ENCODE results near the gene MRPL36. TPM values are rescaled to one million over a fixed set of nuclear protein-coding genes. Genes with fewer than 3 reads are reported as not detected.
"Not testable (repeated sequence)": the region's sequence is repeated elsewhere in the genome, so short reads cannot be mapped to it uniquely, and the experiment has no call there.

The MRPL36 gene
- polyA plus RNA-seq, 1 donor (not counting 4 experiments of a cell fraction or from before 2014, with no cell fraction given) = 121 TPM

DNA sequence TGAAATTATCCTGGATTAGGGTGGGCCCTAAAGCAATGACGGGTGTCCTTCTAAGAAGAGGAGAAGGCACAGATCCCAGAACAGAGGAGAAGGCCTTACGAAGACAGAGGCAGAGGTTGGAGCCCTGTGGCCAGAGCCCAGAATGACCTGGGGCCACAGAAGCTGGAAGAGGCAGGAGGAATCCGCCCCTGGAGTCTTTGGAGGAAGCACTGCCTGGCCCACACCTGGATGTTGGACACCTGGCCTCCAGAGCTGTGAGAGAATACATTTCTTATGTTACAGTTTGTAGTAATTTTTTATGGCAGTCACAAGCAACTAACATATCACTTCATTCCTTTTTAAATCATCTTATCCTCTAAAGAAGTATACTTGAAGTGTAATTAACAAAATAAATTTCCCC, 8.5 kb downstream of the MRPL36 start:
- TF ChIP-seq EZH2 (IDR thresholded peaks at IDR 0.05; ENCODE audit: low read length) = no peak
- TF ChIP-seq, protein P1, sequence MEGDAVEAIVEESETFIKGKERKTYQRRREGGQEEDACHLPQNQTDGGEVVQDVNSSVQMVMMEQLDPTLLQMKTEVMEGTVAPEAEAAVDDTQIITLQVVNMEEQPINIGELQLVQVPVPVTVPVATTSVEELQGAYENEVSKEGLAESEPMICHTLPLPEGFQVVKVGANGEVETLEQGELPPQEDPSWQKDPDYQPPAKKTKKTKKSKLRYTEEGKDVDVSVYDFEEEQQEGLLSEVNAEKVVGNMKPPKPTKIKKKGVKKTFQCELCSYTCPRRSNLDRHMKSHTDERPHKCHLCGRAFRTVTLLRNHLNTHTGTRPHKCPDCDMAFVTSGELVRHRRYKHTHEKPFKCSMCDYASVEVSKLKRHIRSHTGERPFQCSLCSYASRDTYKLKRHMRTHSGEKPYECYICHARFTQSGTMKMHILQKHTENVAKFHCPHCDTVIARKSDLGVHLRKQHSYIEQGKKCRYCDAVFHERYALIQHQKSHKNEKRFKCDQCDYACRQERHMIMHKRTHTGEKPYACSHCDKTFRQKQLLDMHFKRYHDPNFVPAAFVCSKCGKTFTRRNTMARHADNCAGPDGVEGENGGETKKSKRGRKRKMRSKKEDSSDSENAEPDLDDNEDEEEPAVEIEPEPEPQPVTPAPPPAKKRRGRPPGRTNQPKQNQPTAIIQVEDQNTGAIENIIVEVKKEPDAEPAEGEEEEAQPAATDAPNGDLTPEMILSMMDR (optimal IDR thresholded peaks at IDR 0.05 in 1 of 3, IDR thresholded peaks at IDR 0.05 in 1 of 3, conservative IDR thresholded peaks at IDR 0.05 in 1 of 3; ENCODE audit: extremely low read depth in 1 of 3, insufficient read depth in 2 of 3, low read length in 3 of 3) = no peak
- no peak overlapping the region for H3K9ac ChIP-seq (ENCODE audit: control insufficient read depth, extremely low read depth, insufficient read depth, low read length)

DNA sequence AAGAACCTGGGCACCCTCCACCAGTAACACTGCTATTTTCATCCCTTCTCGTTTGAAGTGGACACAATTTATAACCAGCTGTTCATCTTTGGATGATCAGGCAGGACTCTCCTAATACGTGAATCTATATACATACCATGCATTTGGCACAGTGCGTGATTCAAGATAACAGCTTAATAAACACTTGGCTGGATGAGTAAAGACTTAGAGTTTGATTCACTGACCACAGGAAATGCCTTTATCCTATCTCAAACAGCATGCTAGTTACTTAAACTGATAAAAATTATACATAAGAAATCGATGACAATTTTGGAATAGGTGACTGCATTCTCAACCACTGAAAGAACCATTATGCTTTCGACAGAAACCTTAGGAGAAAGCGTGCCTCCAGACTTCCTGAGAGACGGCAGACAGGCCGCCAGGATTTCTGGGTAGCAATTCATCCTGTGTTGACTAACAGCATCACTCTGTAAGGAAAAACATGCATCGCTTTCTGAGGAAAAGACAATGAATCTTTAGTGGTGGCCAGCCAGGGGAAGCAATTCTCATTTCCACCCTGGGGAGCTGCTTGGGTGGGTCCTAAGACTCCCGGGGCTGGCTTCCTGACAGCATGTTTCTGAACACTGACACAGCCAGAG, 9.7 kb downstream of the MRPL36 start:
- FAIRE-seq (peak; percentile 84), DNase-seq (ENCODE audit: low read depth, low spot score) (peak; percentile 65)
- H3K27me3 ChIP-seq (ENCODE audit: control insufficient read depth, extremely low read depth, insufficient read depth, low read length) = no peaks in the 10 kb centered on the region
- no peak for TF ChIP-seq EZH2 (IDR thresholded peaks at IDR 0.05; ENCODE audit: low read length)
- TF ChIP-seq, protein P1 (optimal IDR thresholded peaks at IDR 0.05 in 1 of 3, IDR thresholded peaks at IDR 0.05 in 1 of 3, conservative IDR thresholded peaks at IDR 0.05 in 1 of 3; ENCODE audit: extremely low read depth in 1 of 3, insufficient read depth in 2 of 3, low read length in 3 of 3) = no peak
- H4K20me1 ChIP-seq (ENCODE audit: control insufficient read depth, extremely low read depth, insufficient read depth, low read length) = no peaks in the 10 kb centered on the region
- peaks cover 27% of the 10 kb centered on the region for H3K4me1 ChIP-seq (ENCODE audit: control insufficient read depth, extremely low read depth, insufficient read depth, low read length)
- dilution Hi-C loops (cut with MboI; ENCODE audit: extremely low pct_ligation_motif_present, low sequenced_read_pairs) = no loop called here
- no peaks in the 10 kb centered on the region for H3K79me2 ChIP-seq (ENCODE audit: control insufficient read depth, insufficient read depth, low read length)
- peak overlapping the region; percentile 50 for H3K4me2 ChIP-seq (ENCODE audit: control insufficient read depth, extremely low read depth, insufficient read depth, low read depth, low read length)
- peak overlapping the region; percentile 5 to 17 (median 9) for H3K4me3 ChIP-seq (ENCODE audit: control insufficient read depth in 2 of 3, extremely low read depth in 1 of 3, insufficient read depth in 2 of 3, low read depth in 1 of 3, low read length in 3 of 3)
- H3K9me3 ChIP-seq (ENCODE audit: control insufficient read depth, low read depth, low read length) = no peaks in the 10 kb centered on the region
- peak overlapping the region; percentile 10 for H3K9ac ChIP-seq (ENCODE audit: control insufficient read depth, extremely low read depth, insufficient read depth, low read length)
- no peaks in the 10 kb centered on the region for H3K36me3 ChIP-seq (ENCODE audit: control insufficient read depth in 2 of 2, extremely low read depth in 1 of 2, insufficient read depth in 2 of 2, low read length in 2 of 2)
- peak overlapping the region; percentile 2 for H2AFZ ChIP-seq (ENCODE audit: control insufficient read depth, low read length)
- peak overlapping the region; percentile 46 for H3K27ac ChIP-seq (ENCODE audit: control insufficient read depth, insufficient read depth, low read length)
- H3K9me1 ChIP-seq (ENCODE audit: control insufficient read depth, extremely low read depth, insufficient read depth, low read length) = no peaks in the 10 kb centered on the region

More for the DNA sequence above, 8.5 kb downstream of the MRPL36 start:
- Histone ChIP-seq H4K20me1 (ENCODE audit: control insufficient read depth, extremely low read depth, insufficient read depth, low read length) (no peaks in the 10 kb centered on the region), H3K9me3 (ENCODE audit: control insufficient read depth, low read depth, low read length) (no peaks in the 10 kb centered on the region), H3K27me3 (ENCODE audit: control insufficient read depth, extremely low read depth, insufficient read depth, low read length) (no peaks in the 10 kb centered on the region), H3K4me1 (ENCODE audit: control insufficient read depth, extremely low read depth, insufficient read depth, low read length) (peaks cover 27% of the 10 kb centered on the region), H3K79me2 (ENCODE audit: control insufficient read depth, insufficient read depth, low read length) (peaks cover under 1% of the 10 kb centered on the region), H2AFZ (ENCODE audit: control insufficient read depth, low read length) (no peak overlapping the region), H3K9me1 (ENCODE audit: control insufficient read depth, extremely low read depth, insufficient read depth, low read length) (no peaks in the 10 kb centered on the region), H3K36me3 (ENCODE audit: control insufficient read depth in 2 of 2, extremely low read depth in 1 of 2, insufficient read depth in 2 of 2, low read length in 2 of 2) (peaks cover 0 to 3% of the 10 kb centered on the region in 2 experiments), H3K4me3 (ENCODE audit: control insufficient read depth in 2 of 3, extremely low read depth in 1 of 3, insufficient read depth in 2 of 3, low read depth in 1 of 3, low read length in 3 of 3) (no peak overlapping the region), H3K27ac (ENCODE audit: control insufficient read depth, insufficient read depth, low read length) (no peak overlapping the region), H3K4me2 (ENCODE audit: control insufficient read depth, extremely low read depth, insufficient read depth, low read depth, low read length) (no peak overlapping the region)
- FAIRE-seq (no peak), DNase-seq (ENCODE audit: low read depth, low spot score) (no peak)
- dilution Hi-C loops (cut with MboI; ENCODE audit: extremely low pct_ligation_motif_present, low sequenced_read_pairs) = no loop called here

DNA sequence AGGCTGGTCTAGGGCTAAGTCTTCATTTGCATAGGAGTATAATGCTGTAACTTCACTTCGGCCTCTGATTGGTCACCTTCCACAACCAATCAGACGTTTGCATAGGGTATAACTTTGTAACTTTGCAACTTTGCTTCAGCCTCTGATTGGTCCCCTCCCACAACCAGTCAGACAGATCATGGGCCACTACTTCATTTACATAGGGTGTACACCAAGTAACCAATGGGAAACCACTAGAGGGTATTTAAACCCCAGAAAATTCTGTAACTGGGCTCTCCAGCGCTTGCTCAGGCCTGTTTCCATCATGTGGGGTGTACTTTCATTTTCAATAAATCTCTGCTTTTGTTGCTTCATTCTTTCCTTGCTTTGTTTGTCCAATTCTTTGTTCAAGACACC, 10.2 kb downstream of the MRPL36 start:
- peak; percentile 50 for DNase-seq (ENCODE audit: low read depth, low spot score)
- peak overlapping the region; percentile 10 for H3K9ac ChIP-seq (ENCODE audit: control insufficient read depth, extremely low read depth, insufficient read depth, low read length)
- peak; percentile 41 for FAIRE-seq
- dilution Hi-C loops (cut with MboI; ENCODE audit: extremely low pct_ligation_motif_present, low sequenced_read_pairs); H4K20me1 ChIP-seq (ENCODE audit: control insufficient read depth, extremely low read depth, insufficient read depth, low read length); H3K9me1 ChIP-seq (ENCODE audit: control insufficient read depth, extremely low read depth, insufficient read depth, low read length); H3K79me2 ChIP-seq (ENCODE audit: control insufficient read depth, insufficient read depth, low read length); H3K36me3 ChIP-seq (ENCODE audit: control insufficient read depth in 2 of 2, extremely low read depth in 1 of 2, insufficient read depth in 2 of 2, low read length in 2 of 2); H3K9me3 ChIP-seq (ENCODE audit: control insufficient read depth, low read depth, low read length); H3K27me3 ChIP-seq (ENCODE audit: control insufficient read depth, extremely low read depth, insufficient read depth, low read length): not testable (repeated sequence)
- peak overlapping the region; percentile 5 to 17 (median 9) for H3K4me3 ChIP-seq (ENCODE audit: control insufficient read depth in 2 of 3, extremely low read depth in 1 of 3, insufficient read depth in 2 of 3, low read depth in 1 of 3, low read length in 3 of 3)
- peak overlapping the region; percentile 50 for H3K4me2 ChIP-seq (ENCODE audit: control insufficient read depth, extremely low read depth, insufficient read depth, low read depth, low read length)
- peaks cover 27% of the 10 kb centered on the region for H3K4me1 ChIP-seq (ENCODE audit: control insufficient read depth, extremely low read depth, insufficient read depth, low read length)
- peak overlapping the region; percentile 2 for H2AFZ ChIP-seq (ENCODE audit: control insufficient read depth, low read length)
- peak overlapping the region; percentile 42 for H3K27ac ChIP-seq (ENCODE audit: control insufficient read depth, insufficient read depth, low read length)

Data from keratinocyte (primary cell).